Measurements from ENCODE around the gene ZNF888. TPM values are rescaled to one million over a fixed set of nuclear protein-coding genes. Genes with fewer than 3 reads are reported as not detected.

Gene ZNF888
- total and polyA plus RNA-seq, 9 of the 15 experiments (the other 6 are each of a cell fraction or from before 2014, with no cell fraction given): 1.6 to 13.3 (median 9.9) TPM

GRCh38 chr19:52936151-52936953 lies 13.1 kb upstream of the ZNF888 start (continued):
- TF ChIP-seq CHD7 (IDR thresholded peaks at IDR 0.05; ENCODE audit: low read depth, low read length) (no peak), ZNF76 (CRISPR knock-in tag; IDR thresholded peaks at IDR 0.05; ENCODE audit: borderline replicate concordance) (no peak; the same call in 1 of the 2 replicates), SIRT6 (IDR thresholded peaks at IDR 0.05; ENCODE audit: low read depth, low read length) (no peak), HDAC2 (IDR thresholded peaks at IDR 0.05) (peak; percentile 92), NCOA1 (IDR thresholded peaks at IDR 0.05; ENCODE audit: low read depth) (peak; percentile 90; the same call in 1 of the 2 replicates), POLR2AphosphoS5 (IDR thresholded peaks at IDR 0.05; ENCODE audit: control insufficient read depth, insufficient read depth, low read depth, low read length) (peak; percentile 99), RCOR1 (IDR thresholded peaks at IDR 0.05; ENCODE audit: borderline replicate concordance in 1 of 2, low read depth in 2 of 2, low read length in 2 of 2) (peak; percentile 83 to 92; a peak in 3 of 4 replicates), DDX20 (tag; IDR thresholded peaks at IDR 0.05; ENCODE audit: low read depth) (peak; percentile 73; the same call in 1 of the 2 replicates), CTCFL (IDR thresholded peaks at IDR 0.05; ENCODE audit: borderline replicate concordance, insufficient read depth, low read depth, low read length, poor library complexity, severe bottlenecking) (no peak), DMBX1 (CRISPR knock-in tag; IDR thresholded peaks at IDR 0.05; ENCODE audit: borderline replicate concordance) (peak; percentile 98), NELFE (IDR thresholded peaks at IDR 0.05; ENCODE audit: insufficient read depth, insufficient read length) (no peak)
